ENCODE measurements around the gene MDM1. TPM values are rescaled to one million over a fixed set of nuclear protein-coding genes. Genes with fewer than 3 reads are reported as not detected.

MDM1 gene
- total and polyA plus RNA-seq, 4 donors = 2.0 to 12.9 (median 5.1) TPM

GRCh38 chr12:68317047-68317667, 15.0 kb downstream of the MDM1 start:
- H3K36me3 ChIP-seq (ENCODE audit: control insufficient read depth in 4 of 4, insufficient read depth in 3 of 4, low read depth in 1 of 4, low read length in 3 of 4) = peaks cover 0 to 8% (median 6%) of the 10 kb centered on the region in 4 donors

DNA sequence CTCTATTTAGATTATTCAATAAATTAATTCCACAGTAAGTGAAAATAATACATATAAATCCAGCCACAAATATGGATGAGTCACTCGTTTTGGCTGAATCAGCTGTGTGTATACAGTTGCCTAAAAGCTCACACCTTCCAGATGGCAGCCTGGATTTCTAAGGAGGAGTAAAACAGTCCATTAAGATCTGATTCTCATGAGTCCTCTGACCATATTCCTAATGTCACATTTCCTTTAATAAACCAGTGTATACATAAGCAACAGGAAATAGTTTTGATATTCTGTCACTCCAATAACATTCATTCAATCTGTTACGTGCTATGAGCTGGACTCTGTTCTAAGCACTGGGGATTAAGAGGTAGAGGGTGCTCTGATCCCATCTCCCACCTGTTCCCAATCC, 21.8 kb downstream of the MDM1 start:
- H3K27ac ChIP-seq (ENCODE audit: low read depth in 1 of 2, low read length in 2 of 2) = no peak overlapping the region
- H3K27me3 ChIP-seq (ENCODE audit: control insufficient read depth in 4 of 4, insufficient read depth in 4 of 4, low read length in 3 of 4) = no peaks in the 10 kb centered on the region
- no peak for DNase-seq (ENCODE audit: low spot score)
- TF ChIP-seq YY1 (IDR thresholded peaks at IDR 0.05) (no peak), SP1 (IDR thresholded peaks at IDR 0.05) (no peak), FOXA1 (IDR thresholded peaks at IDR 0.05) (no peak), NR2F2 (IDR thresholded peaks at IDR 0.05) (no peak), CTCF (IDR thresholded peaks at IDR 0.05; ENCODE audit: low read depth, low read length, missing input control) (no peak), TAF1 (conservative IDR thresholded peaks at IDR 0.05) (no peak), JUND (IDR thresholded peaks at IDR 0.05) (no peak)
- TF ChIP-seq, protein P1, sequence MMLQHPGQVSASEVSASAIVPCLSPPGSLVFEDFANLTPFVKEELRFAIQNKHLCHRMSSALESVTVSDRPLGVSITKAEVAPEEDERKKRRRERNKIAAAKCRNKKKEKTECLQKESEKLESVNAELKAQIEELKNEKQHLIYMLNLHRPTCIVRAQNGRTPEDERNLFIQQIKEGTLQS (IDR thresholded peaks at IDR 0.05) = no peak
- H3K4me3 ChIP-seq (ENCODE audit: low read depth in 1 of 3, low read length in 3 of 3) = no peak overlapping the region
- no peak overlapping the region for H3K9ac ChIP-seq (ENCODE audit: low read depth in 1 of 2, low read length in 2 of 2)
- no peaks in the 10 kb centered on the region for H3K9me3 ChIP-seq (ENCODE audit: control insufficient read depth in 4 of 4, low read length in 3 of 4)
- H3K36me3 ChIP-seq (ENCODE audit: control insufficient read depth in 4 of 4, insufficient read depth in 3 of 4, low read depth in 1 of 4, low read length in 3 of 4) = peaks cover 6 to 29% (median 19%) of the 10 kb centered on the region in 4 donors
- 82% methylated on average over 2 of the region's 2 CpGs for WGBS
- no peaks in the 10 kb centered on the region for H3K4me1 ChIP-seq (ENCODE audit: control insufficient read depth in 4 of 4, insufficient read depth in 4 of 4, low read length in 3 of 4)

More at GRCh38 chr12:68317047-68317667, 15.0 kb downstream of the MDM1 start:
- WGBS = 94% methylated on average over 1 of the region's 1 CpG
- H3K4me3 ChIP-seq (ENCODE audit: low read depth in 1 of 3, low read length in 3 of 3) = no peak overlapping the region
- no peaks in the 10 kb centered on the region for H3K9me3 ChIP-seq (ENCODE audit: control insufficient read depth in 4 of 4, low read length in 3 of 4)
- H3K27ac ChIP-seq (ENCODE audit: low read depth in 1 of 2, low read length in 2 of 2) = no peak overlapping the region
- TF ChIP-seq RAD21 (IDR thresholded peaks at IDR 0.05) (peak; percentile 75), JUND (IDR thresholded peaks at IDR 0.05) (no peak), CTCF (IDR thresholded peaks at IDR 0.05; ENCODE audit: low read depth, low read length, missing input control) (peak; percentile 59)
- H3K4me1 ChIP-seq (ENCODE audit: control insufficient read depth in 4 of 4, insufficient read depth in 4 of 4, low read length in 3 of 4) = no peaks in the 10 kb centered on the region
- H3K9ac ChIP-seq (ENCODE audit: low read depth in 1 of 2, low read length in 2 of 2) = no peak overlapping the region
- no peak for DNase-seq (ENCODE audit: low spot score)
- H3K27me3 ChIP-seq (ENCODE audit: control insufficient read depth in 4 of 4, insufficient read depth in 4 of 4, low read length in 3 of 4) = no peaks in the 10 kb centered on the region

DNA sequence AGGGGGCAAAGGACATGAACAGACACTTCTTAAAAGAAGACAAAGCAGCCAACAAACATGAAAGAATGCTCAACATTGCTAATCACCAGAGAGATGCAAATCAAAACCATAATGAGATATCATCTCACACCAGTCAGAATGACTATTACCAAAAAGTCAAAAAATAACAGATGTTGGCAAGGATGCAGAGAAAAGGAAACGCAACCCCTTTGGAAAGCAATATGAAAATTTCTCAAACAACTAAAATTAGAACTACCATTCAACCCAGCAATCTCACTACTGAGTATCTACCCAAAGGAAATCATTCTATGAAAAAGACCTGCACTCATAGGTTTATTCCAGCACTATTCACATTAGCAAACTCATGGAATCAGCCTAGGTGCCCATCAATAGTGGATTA, 25.6 kb downstream of the MDM1 start:
- DNase-seq (ENCODE audit: low spot score) = no peak
- peaks cover 4 to 21% (median 12%) of the 10 kb centered on the region in 4 donors for H3K36me3 ChIP-seq (ENCODE audit: control insufficient read depth in 4 of 4, insufficient read depth in 3 of 4, low read depth in 1 of 4, low read length in 3 of 4)
- WGBS = 90% methylated on average over 1 of the region's 1 CpG
- H3K27ac ChIP-seq (ENCODE audit: low read depth in 1 of 2, low read length in 2 of 2) = no peak overlapping the region
- no peaks in the 10 kb centered on the region for H3K4me1 ChIP-seq (ENCODE audit: control insufficient read depth in 4 of 4, insufficient read depth in 4 of 4, low read length in 3 of 4)
- H3K4me3 ChIP-seq (ENCODE audit: low read depth in 1 of 3, low read length in 3 of 3) = no peak overlapping the region
- H3K27me3 ChIP-seq (ENCODE audit: control insufficient read depth in 4 of 4, insufficient read depth in 4 of 4, low read length in 3 of 4) = no peaks in the 10 kb centered on the region
- TF ChIP-seq FOXA1 (IDR thresholded peaks at IDR 0.05) (no peak), HNF4A (conservative IDR thresholded peaks at IDR 0.05) (no peak), TAF1 (conservative IDR thresholded peaks at IDR 0.05) (no peak), HNF4G (IDR thresholded peaks at IDR 0.05) (no peak), GABPA (IDR thresholded peaks at IDR 0.05 in 1 of 2, conservative IDR thresholded peaks at IDR 0.05 in 1 of 2) (no peak), YY1 (IDR thresholded peaks at IDR 0.05) (no peak), JUND (IDR thresholded peaks at IDR 0.05) (no peak), RXRA (IDR thresholded peaks at IDR 0.05) (no peak), NR2F2 (IDR thresholded peaks at IDR 0.05) (no peak)
- TF ChIP-seq, protein P2, sequence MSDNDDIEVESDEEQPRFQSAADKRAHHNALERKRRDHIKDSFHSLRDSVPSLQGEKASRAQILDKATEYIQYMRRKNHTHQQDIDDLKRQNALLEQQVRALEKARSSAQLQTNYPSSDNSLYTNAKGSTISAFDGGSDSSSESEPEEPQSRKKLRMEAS (IDR thresholded peaks at IDR 0.05) = no peak
- TF ChIP-seq, protein P1 (IDR thresholded peaks at IDR 0.05) = no peak
- TF ChIP-seq, protein P3, sequence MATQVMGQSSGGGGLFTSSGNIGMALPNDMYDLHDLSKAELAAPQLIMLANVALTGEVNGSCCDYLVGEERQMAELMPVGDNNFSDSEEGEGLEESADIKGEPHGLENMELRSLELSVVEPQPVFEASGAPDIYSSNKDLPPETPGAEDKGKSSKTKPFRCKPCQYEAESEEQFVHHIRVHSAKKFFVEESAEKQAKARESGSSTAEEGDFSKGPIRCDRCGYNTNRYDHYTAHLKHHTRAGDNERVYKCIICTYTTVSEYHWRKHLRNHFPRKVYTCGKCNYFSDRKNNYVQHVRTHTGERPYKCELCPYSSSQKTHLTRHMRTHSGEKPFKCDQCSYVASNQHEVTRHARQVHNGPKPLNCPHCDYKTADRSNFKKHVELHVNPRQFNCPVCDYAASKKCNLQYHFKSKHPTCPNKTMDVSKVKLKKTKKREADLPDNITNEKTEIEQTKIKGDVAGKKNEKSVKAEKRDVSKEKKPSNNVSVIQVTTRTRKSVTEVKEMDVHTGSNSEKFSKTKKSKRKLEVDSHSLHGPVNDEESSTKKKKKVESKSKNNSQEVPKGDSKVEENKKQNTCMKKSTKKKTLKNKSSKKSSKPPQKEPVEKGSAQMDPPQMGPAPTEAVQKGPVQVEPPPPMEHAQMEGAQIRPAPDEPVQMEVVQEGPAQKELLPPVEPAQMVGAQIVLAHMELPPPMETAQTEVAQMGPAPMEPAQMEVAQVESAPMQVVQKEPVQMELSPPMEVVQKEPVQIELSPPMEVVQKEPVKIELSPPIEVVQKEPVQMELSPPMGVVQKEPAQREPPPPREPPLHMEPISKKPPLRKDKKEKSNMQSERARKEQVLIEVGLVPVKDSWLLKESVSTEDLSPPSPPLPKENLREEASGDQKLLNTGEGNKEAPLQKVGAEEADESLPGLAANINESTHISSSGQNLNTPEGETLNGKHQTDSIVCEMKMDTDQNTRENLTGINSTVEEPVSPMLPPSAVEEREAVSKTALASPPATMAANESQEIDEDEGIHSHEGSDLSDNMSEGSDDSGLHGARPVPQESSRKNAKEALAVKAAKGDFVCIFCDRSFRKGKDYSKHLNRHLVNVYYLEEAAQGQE (IDR thresholded peaks at IDR 0.05) = no peak
- H3K9me3 ChIP-seq (ENCODE audit: control insufficient read depth in 4 of 4, low read length in 3 of 4) = no peaks in the 10 kb centered on the region
- H3K9ac ChIP-seq (ENCODE audit: low read depth in 1 of 2, low read length in 2 of 2) = no peak overlapping the region
